Measurements from ENCODE around the gene CDK18. TPM values are rescaled to one million over a fixed set of nuclear protein-coding genes. Genes with fewer than 3 reads are reported as not detected.
A peak's percentile ranks its signal among the peaks of the same experiment; 100 is the strongest.

The CDK18 gene
- total and polyA plus RNA-seq, 9 of the 15 experiments (the other 6 are each of a cell fraction or from before 2014, with no cell fraction given), result 0.05 to 0.69 (median 0.17) TPM; not detected in 2

- Histone ChIP-seq H3K9ac (ENCODE audit: insufficient read depth in 1 of 2, low read depth in 2 of 2, low read length in 2 of 2) (no peak overlapping the region), H2AFZ (ENCODE audit: low read depth, low read length) (no peak overlapping the region), H3K9me1 (ENCODE audit: control insufficient read depth, insufficient read depth, low read length) (no peaks in the 10 kb centered on the region), H3K9me3 (replicated peaks; ENCODE audit: control insufficient read depth, insufficient read depth, low read depth, low read length) (no peaks in the 10 kb centered on the region), H3K79me2 (ENCODE audit: control insufficient read depth, insufficient read depth, low read length) (no peaks in the 10 kb centered on the region), H3K4me3 (no peak overlapping the region), H3K27me3 (ENCODE audit: control insufficient read depth in 2 of 2, insufficient read depth in 2 of 2, low read length in 2 of 2) (peaks cover 68 to 85% of the 10 kb centered on the region in 2 experiments), H3K4me1 (replicated peaks in 1 of 2; ENCODE audit: control insufficient read depth in 2 of 2, insufficient read depth in 2 of 2, low read length in 2 of 2) (peaks cover 0 to 4% of the 10 kb centered on the region in 2 experiments; a peak in 1 of 5 replicates), H3K27ac (ENCODE audit: extremely low read depth, low read depth, low read length) (no peak overlapping the region), H3K36me3 (ENCODE audit: control insufficient read depth, insufficient read depth, low read length) (no peaks in the 10 kb centered on the region), H4K20me1 (replicated peaks; ENCODE audit: control insufficient read depth, insufficient read depth, low read length) (peaks cover 45% of the 10 kb centered on the region), H3K4me2 (ENCODE audit: insufficient read depth, low read length) (no peak overlapping the region)
- intact Hi-C loops (cut with micrococcal nuclease), result no loop called here
- ChIA-PET POLR2A (interaction anchor here (0.6 to 1.4 kb wide), 5 partner anchors 11 to 349 kb away, joined by 3 read pairs; no protein-coding TSS in a partner anchor), CTCF (ENCODE audit: low intra/inter-chr PET ratio) (no interaction called here)
- DNase-seq (ENCODE audit: extremely low read depth in 1 of 4, low spot score in 3 of 4) (no peak), ATAC-seq (no peak), FAIRE-seq (no peak)
- in situ Hi-C loops (cut with MboI), result no loop called here
- BruUV-seq (replicated peaks), result no TSS peak
- 0% methylated on average over 9 of the region's 9 CpGs for WGBS (ENCODE audit: insufficient coverage, low coverage, missing lambda C conversion rate)
- TF ChIP-seq ZNF398 (CRISPR knock-in tag; IDR thresholded peaks at IDR 0.05) (no peak), SAP30 (IDR thresholded peaks at IDR 0.05; ENCODE audit: borderline replicate concordance, insufficient read depth, low read depth, low read length, poor library complexity, severe bottlenecking) (no peak), ZBTB49 (CRISPR knock-in tag; IDR thresholded peaks at IDR 0.05; ENCODE audit: borderline replicate concordance) (no peak), HLTF (IDR thresholded peaks at IDR 0.05) (no peak), ZNF239 (CRISPR knock-in tag; IDR thresholded peaks at IDR 0.05) (peak; percentile 58; the same call in 1 of the 2 replicates), ZNF24 (IDR thresholded peaks at IDR 0.05) (peak; percentile 66; the same call in 1 of the 2 replicates)
- TF ChIP-seq, protein P1, sequence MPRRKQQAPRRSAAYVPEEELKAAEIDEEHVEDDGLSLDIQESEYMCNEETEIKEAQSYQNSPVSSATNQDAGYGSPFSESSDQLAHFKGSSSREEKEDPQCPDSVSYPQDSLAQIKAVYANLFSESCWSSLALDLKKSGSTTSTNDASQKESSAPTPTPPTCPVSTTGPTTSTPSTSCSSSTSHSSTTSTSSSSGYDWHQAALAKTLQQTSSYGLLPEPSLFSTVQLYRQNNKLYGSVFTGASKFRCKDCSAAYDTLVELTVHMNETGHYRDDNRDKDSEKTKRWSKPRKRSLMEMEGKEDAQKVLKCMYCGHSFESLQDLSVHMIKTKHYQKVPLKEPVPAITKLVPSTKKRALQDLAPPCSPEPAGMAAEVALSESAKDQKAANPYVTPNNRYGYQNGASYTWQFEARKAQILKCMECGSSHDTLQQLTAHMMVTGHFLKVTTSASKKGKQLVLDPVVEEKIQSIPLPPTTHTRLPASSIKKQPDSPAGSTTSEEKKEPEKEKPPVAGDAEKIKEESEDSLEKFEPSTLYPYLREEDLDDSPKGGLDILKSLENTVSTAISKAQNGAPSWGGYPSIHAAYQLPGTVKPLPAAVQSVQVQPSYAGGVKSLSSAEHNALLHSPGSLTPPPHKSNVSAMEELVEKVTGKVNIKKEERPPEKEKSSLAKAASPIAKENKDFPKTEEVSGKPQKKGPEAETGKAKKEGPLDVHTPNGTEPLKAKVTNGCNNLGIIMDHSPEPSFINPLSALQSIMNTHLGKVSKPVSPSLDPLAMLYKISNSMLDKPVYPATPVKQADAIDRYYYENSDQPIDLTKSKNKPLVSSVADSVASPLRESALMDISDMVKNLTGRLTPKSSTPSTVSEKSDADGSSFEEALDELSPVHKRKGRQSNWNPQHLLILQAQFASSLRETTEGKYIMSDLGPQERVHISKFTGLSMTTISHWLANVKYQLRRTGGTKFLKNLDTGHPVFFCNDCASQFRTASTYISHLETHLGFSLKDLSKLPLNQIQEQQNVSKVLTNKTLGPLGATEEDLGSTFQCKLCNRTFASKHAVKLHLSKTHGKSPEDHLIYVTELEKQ (CRISPR knock-in tag; IDR thresholded peaks at IDR 0.05), result no peak
These were observed 74.5 kb downstream of the CDK18 start for GRCh38 chr1:205578780-205579571.
